ENCODE data around the gene AKAP12. TPM values are rescaled to one million over a fixed set of nuclear protein-coding genes. Genes with fewer than 3 reads are reported as not detected.
A peak's percentile ranks its signal among the peaks of the same experiment; 100 is the strongest.

Gene AKAP12
- total RNA-seq, 1 experiment from 2014 or later = 90.0 TPM

GRCh38 chr6:151257985-151258445 lies 18.2 kb downstream of the AKAP12 start:
- Mint-ChIP-seq H3K27ac (peak overlapping the region; percentile 28), H3K9me3 (no peaks in the 10 kb centered on the region), H3K36me3 (no peaks in the 10 kb centered on the region), H3K4me3 (no peak overlapping the region), H3K27me3 (ENCODE audit: low read depth) (no peaks in the 10 kb centered on the region), H3K4me1 (peaks cover 43% of the 10 kb centered on the region)
- DNase-seq (ENCODE audit: low spot score) = no peak
- POLR2A ChIA-PET = no interaction called here
- ATAC-seq = no peak
- TF ChIP-seq CDX4 (CRISPR knock-in tag; IDR thresholded peaks at IDR 0.05; ENCODE audit: borderline replicate concordance) (no peak), MYBL2 (CRISPR knock-in tag; IDR thresholded peaks at IDR 0.05) (no peak), ZNF396 (CRISPR knock-in tag; IDR thresholded peaks at IDR 0.05; ENCODE audit: borderline replicate concordance) (no peak), MAX (CRISPR knock-in tag; IDR thresholded peaks at IDR 0.05) (no peak), E2F1 (CRISPR knock-in tag; IDR thresholded peaks at IDR 0.05) (no peak), ZNF138 (CRISPR knock-in tag; conservative IDR thresholded peaks at IDR 0.05) (no peak)
- CTCF ChIA-PET = interaction anchor here (1.4 kb wide), 1 partner anchor 66 kb away, joined by 4 read pairs; no protein-coding TSS in a partner anchor

GRCh38 chr6:151260205-151260604 lies 20.4 kb downstream of the AKAP12 start:
- H3K36me3 Mint-ChIP-seq = no peaks in the 10 kb centered on the region

More at GRCh38 chr6:151260205-151260604, 20.4 kb downstream of the AKAP12 start:
- no peak for TF ChIP-seq MLX (CRISPR knock-in tag; IDR thresholded peaks at IDR 0.05)
- TF ChIP-seq ZNF512 (CRISPR knock-in tag; IDR thresholded peaks at IDR 0.05; ENCODE audit: borderline replicate concordance) = no peak
- no peak for TF ChIP-seq ZNF671 (CRISPR knock-in tag; IDR thresholded peaks at IDR 0.05)
- TF ChIP-seq ERG (CRISPR knock-in tag; IDR thresholded peaks at IDR 0.05) = no peak
- no peak for TF ChIP-seq ATF1 (CRISPR knock-in tag; IDR thresholded peaks at IDR 0.05)
- TF ChIP-seq TEAD4 (CRISPR knock-in tag; IDR thresholded peaks at IDR 0.05) = no peak
- no peak for TF ChIP-seq STAT6 (CRISPR knock-in tag; conservative IDR thresholded peaks at IDR 0.05; ENCODE audit: low read depth)
- no peak for TF ChIP-seq GABPB1 (CRISPR knock-in tag; IDR thresholded peaks at IDR 0.05)
- H3K4me1 Mint-ChIP-seq = peaks cover 33% of the 10 kb centered on the region
- DNase-seq (ENCODE audit: low spot score) (no peak), ATAC-seq (no peak)
- H3K9me3 Mint-ChIP-seq = no peaks in the 10 kb centered on the region
- CTCF ChIA-PET = no interaction called here
- POLR2A ChIA-PET = no interaction called here
- H3K27ac Mint-ChIP-seq = peak overlapping the region; percentile 73
- no peak overlapping the region for H3K4me3 Mint-ChIP-seq
- no peaks in the 10 kb centered on the region for H3K27me3 Mint-ChIP-seq (ENCODE audit: low read depth)

Data from WTC11 (cell line).